PFSK-1 (cell line): ENCODE results near the gene FEM1B.

ENCODE experiments used
- POLR2AphosphoS5 ChIP-seq: IDR thresholded peaks from 2 replicates; pipeline ENCODE4 v1.6.1; 2012; ENCODE audit warnings: low read depth, mild to moderate bottlenecking, control low read depth, low read length, moderate library complexity
- REST ChIP-seq, 2 experiments: IDR thresholded peaks; 2 replicates each; pipeline versions ENCODE4 v1.6.1 to v1.8.0; 2011 to 2012; ENCODE audit warnings: low read depth in 2 of 2, low read length in 2 of 2, control low read depth in 1 of 2, inconsistent platforms in 1 of 2, mild to moderate bottlenecking in 1 of 2, moderate library complexity in 1 of 2; ENCODE audit not compliant: insufficient read depth in 1 of 2
- TAF1 ChIP-seq: IDR thresholded peaks from 2 replicates; pipeline ENCODE4 v1.6.1; 2012; ENCODE audit warnings: low read length, control low read depth, borderline replicate concordance; ENCODE audit not compliant: insufficient read depth

DNA sequence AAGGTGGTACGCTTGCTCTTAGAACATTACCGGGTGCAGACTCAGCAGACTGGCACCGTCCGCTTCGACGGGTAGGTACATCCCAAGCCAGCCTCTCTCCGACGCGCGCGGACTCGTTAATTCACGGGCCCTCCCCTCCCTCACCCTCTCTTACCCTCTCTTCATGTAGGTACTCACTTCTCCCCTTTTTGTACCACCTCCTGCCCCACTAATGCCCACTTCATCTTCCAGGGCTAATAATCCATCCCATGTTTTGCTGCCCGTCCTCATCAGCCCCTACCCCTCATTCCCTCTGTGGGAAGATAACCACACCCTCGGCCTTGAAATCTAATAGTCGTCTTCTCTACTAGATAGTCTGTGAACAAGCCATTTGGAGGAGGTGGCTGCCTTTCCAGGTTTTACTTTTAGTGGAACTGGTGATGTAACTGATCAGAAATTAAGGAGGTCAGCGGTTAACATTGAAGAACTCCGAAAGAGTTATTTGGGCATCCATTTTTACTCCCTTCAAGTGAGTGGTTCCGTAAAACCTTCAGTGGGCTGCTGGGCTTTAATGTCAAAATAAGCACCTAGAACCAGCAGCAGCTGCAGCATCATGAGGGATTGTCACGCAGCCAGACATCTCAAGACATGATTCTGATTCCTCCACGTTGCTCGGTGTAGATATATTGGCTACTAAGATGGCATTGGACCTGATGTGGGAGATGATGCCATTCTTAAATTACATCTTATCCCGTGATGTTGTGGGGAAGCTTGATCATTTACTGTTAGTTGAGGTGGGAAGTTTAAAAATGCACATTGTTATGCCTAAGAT lies 1.3 kb downstream of the FEM1B start:
- TF ChIP-seq TAF1 (no peak), POLR2AphosphoS5 (no peak), REST (IDR thresholded peaks at IDR 0.05; ENCODE audit: insufficient read depth in 1 of 2, low read depth in 2 of 2, low read length in 2 of 2) (no peak)
